HG03280 (cell line): ENCODE results near the gene CLEC18B.
"Not testable (repeated sequence)": the region's sequence is repeated elsewhere in the genome, so short reads cannot be mapped to it uniquely, and the experiment has no call there.

ENCODE experiments used
- ATAC-seq: cut with Tn5 transposase; IDR thresholded peaks from one replicate; pipeline ENCODE4 v1.9.1; 2021; ENCODE audit warnings: mild to moderate bottlenecking, moderate library complexity; ENCODE audit not compliant: unreplicated experiment

Gene CLEC18B

GRCh38 chr16:74361646-74362610 is 59.4 kb downstream of the CLEC18B start:
- ATAC-seq: not testable (repeated sequence)
